HT1080 (cell line): ENCODE data around the gene HLA-DMA. TPM values are rescaled to one million over a fixed set of nuclear protein-coding genes. Genes with fewer than 3 reads are reported as not detected.

Experiments used
- DNase-seq: peaks from one replicate; pipeline ENCODE4 v3.0.0-alpha.2; 2015; ENCODE audit warnings: low read depth
- polyA plus RNA-seq, 2 experiments: library from polyadenylated mRNA; depleted of rRNA; stranded (reverse); fragments of >200 nt; gene quantifications; 2 replicates each; pipeline ENCODE4 v1.2.3, GENCODE V29; 2015
- total RNA-seq: library from RNA; depleted of rRNA; stranded (reverse); fragments of >200 nt; shearing (Covaris generic); gene quantifications from 2 replicates; pipeline ENCODE4 v1.2.3, GENCODE V29; 2014; rRNA removed

The HLA-DMA gene
- 3.4 and 3.9 TPM in 2 replicates for total RNA-seq
- polyA plus RNA-seq (2015; cell fraction: cytosol; rRNA removed), result 8.5 and 9.1 TPM in 2 replicates
- polyA plus RNA-seq (2015; cell fraction: nucleus; rRNA removed), result 16.5 and 18.1 TPM in 2 replicates

GRCh38 chr6:32952817-32953739, at the start of gene HLA-DMA:
Gene HLA-DMA (minus strand): TSS chr6:32953097. CDS start chr6:32953036, 61 bp downstream.
- peak; percentile 91 for DNase-seq

GRCh38 chr6:33001685-33002084, 48.8 kb upstream of the HLA-DMA start:
- DNase-seq, result no peak

- no peak for DNase-seq
These were observed 47.2 kb upstream of the HLA-DMA start for GRCh38 chr6:33000055-33000454.

GRCh38 chr6:32995448-32995847, 42.6 kb upstream of the HLA-DMA start:
- DNase-seq, result no peak

- DNase-seq, result no peak
These were observed 40.6 kb upstream of the HLA-DMA start for GRCh38 chr6:32993363-32993973.

GRCh38 chr6:32991972-32992371, 39.1 kb upstream of the HLA-DMA start:
- no peak for DNase-seq

GRCh38 chr6:32989368-32989767, 36.5 kb upstream of the HLA-DMA start:
- DNase-seq, result no peak

GRCh38 chr6:32984622-32985389, 31.9 kb upstream of the HLA-DMA start:
- peak; percentile 77 for DNase-seq

GRCh38 chr6:32983964-32984621, 31.2 kb upstream of the HLA-DMA start:
- no peak for DNase-seq

GRCh38 chr6:32983493-32983848, 30.6 kb upstream of the HLA-DMA start:
- DNase-seq, result no peak

- no peak for DNase-seq
These were observed 30.0 kb upstream of the HLA-DMA start for GRCh38 chr6:32982702-32983492.

GRCh38 chr6:32982084-32982701, 29.3 kb upstream of the HLA-DMA start:
- no peak for DNase-seq

- no peak for DNase-seq
These were observed 27.7 kb upstream of the HLA-DMA start for GRCh38 chr6:32980488-32981038.

- no peak for DNase-seq
These were observed 27.0 kb upstream of the HLA-DMA start for GRCh38 chr6:32979720-32980487.

GRCh38 chr6:32977953-32978324, 25.0 kb upstream of the HLA-DMA start:
- no peak for DNase-seq

- no peak for DNase-seq
These were observed 24.5 kb upstream of the HLA-DMA start for GRCh38 chr6:32977272-32977952.

GRCh38 chr6:32976334-32977069, 23.6 kb upstream of the HLA-DMA start:
- DNase-seq, result no peak

GRCh38 chr6:32975886-32976285, 23.0 kb upstream of the HLA-DMA start:
- DNase-seq, result no peak
